Transverse colon (tissue), 4 donors: ENCODE measurements around the gene FOXD2.
A peak's percentile ranks its signal among the peaks of the same experiment; 100 is the strongest.

Experiments used
- CTCF ChIP-seq, 5 experiments: fragments of 200-600 bp in 3 of 5; fragments of 450-650 bp in 2 of 5; sonication (generic) in 3 of 5; IDR thresholded peaks; 1 replicate in 2 of 5; 2 replicates in 3 of 5; pipeline ENCODE4 v1.5.1; 2016 to 2017; ENCODE audit warnings: antibody characterized with exemption in 5 of 5, inconsistent platforms in 3 of 5, mild to moderate bottlenecking in 2 of 5, moderate library complexity in 1 of 5
- EP300 ChIP-seq: sonication (generic); formaldehyde crosslinking; IDR thresholded peaks from one replicate; pipeline ENCODE4 v1.6.1; 2017; ENCODE audit warnings: antibody characterized with exemption, low read depth
- POLR2A ChIP-seq: fragments of 450-650 bp; IDR thresholded peaks from one replicate; pipeline ENCODE4 v1.6.1; 2016; ENCODE audit warnings: antibody characterized with exemption, mild to moderate bottlenecking, moderate library complexity
- POLR2AphosphoS5 ChIP-seq, 3 donors: sonication (generic); formaldehyde crosslinking; IDR thresholded peaks; one replicate each; pipeline ENCODE4 v1.6.1; 2016; ENCODE audit warnings: antibody characterized with exemption in 3 of 3

GRCh38 chr1:47388891-47389238 is 49.0 kb upstream of the FOXD2 start:
- TF ChIP-seq CTCF (IDR thresholded peaks at IDR 0.05) = peak; percentile 62 to 79 (median 72)
- TF ChIP-seq POLR2A = no peak
- peak in 1 of 3 donors; percentile 2 for TF ChIP-seq POLR2AphosphoS5 (IDR thresholded peaks at IDR 0.05)
- TF ChIP-seq EP300 = no peak
